ENCODE data around the gene TGM5. TPM values are rescaled to one million over a fixed set of nuclear protein-coding genes. Genes with fewer than 3 reads are reported as not detected.

Gene TGM5
- total RNA-seq, 2 donors from 2014 or later, result not detected

DNA sequence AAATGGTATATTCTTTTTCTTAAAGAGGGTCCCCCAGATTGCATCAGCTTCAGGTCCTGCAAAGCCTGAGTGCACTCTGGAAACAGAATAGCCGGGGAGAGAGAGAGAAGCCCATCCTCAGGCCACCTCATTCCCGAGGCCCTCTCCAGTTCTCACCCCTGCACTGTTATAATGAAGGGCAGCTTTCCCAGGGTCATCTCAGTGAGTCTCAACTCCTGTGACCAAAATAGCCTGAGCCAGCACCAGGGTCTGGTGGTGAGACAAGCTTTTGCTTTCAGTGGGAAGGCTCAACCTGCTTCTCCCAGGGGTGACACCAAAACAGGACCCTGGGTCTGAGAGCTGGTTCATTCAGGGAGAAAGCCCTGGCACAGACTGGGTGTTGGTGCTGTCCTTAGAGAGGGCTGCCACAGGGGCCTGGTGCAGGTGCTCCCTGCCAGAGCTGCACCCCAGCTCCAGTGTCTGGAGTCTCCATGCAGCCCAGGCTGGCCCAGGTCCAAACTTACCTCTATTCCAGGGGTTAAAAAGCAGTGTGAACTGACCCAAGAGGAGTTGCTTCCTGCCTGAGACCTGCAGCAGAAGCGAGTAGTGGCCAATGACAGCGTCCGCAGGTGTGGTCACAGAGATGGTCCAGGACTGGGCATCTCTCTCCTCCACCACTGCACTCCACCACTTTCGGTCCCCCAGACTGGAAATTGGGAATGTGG, 52.0 kb downstream of the TGM5 start:
- no peaks in the 10 kb centered on the region for H3K9me3 Mint-ChIP-seq
- 85 to 86% methylated on average over 4 to 6 of the region's 6 CpGs for WGBS, 2 experiments (ENCODE audit: insufficient coverage in 1 of 2, insufficient read length in 1 of 2)
- no peak overlapping the region for H3K9ac ChIP-seq (ENCODE audit: extremely low read depth, low read length, poor library complexity, severe bottlenecking)
- H3K36me3 Mint-ChIP-seq (ENCODE audit: low read depth), result no peaks in the 10 kb centered on the region
- peaks cover 5% of the 10 kb centered on the region for H3K4me1 Mint-ChIP-seq
- H3K36me3 ChIP-seq (ENCODE audit: control insufficient read depth, insufficient read depth, low read length), result no peaks in the 10 kb centered on the region
- H3K4me3 ChIP-seq (ENCODE audit: low read length), result no peak overlapping the region
- H3K27me3 ChIP-seq (ENCODE audit: control insufficient read depth, insufficient read depth, low read length, poor library complexity, severe bottlenecking), result no peaks in the 10 kb centered on the region
- H3K4me3 Mint-ChIP-seq, result no peak overlapping the region
- TF ChIP-seq, protein P1, sequence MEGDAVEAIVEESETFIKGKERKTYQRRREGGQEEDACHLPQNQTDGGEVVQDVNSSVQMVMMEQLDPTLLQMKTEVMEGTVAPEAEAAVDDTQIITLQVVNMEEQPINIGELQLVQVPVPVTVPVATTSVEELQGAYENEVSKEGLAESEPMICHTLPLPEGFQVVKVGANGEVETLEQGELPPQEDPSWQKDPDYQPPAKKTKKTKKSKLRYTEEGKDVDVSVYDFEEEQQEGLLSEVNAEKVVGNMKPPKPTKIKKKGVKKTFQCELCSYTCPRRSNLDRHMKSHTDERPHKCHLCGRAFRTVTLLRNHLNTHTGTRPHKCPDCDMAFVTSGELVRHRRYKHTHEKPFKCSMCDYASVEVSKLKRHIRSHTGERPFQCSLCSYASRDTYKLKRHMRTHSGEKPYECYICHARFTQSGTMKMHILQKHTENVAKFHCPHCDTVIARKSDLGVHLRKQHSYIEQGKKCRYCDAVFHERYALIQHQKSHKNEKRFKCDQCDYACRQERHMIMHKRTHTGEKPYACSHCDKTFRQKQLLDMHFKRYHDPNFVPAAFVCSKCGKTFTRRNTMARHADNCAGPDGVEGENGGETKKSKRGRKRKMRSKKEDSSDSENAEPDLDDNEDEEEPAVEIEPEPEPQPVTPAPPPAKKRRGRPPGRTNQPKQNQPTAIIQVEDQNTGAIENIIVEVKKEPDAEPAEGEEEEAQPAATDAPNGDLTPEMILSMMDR (conservative IDR thresholded peaks at IDR 0.05), result no peak
- no peaks in the 10 kb centered on the region for H3K27me3 Mint-ChIP-seq (ENCODE audit: insufficient read depth)
- no peaks in the 10 kb centered on the region for H3K9me3 ChIP-seq (ENCODE audit: control insufficient read depth, low read length)
- H3K4me1 ChIP-seq (ENCODE audit: control insufficient read depth, insufficient read depth, low read length), result no peaks in the 10 kb centered on the region
- no peak overlapping the region for H3K27ac ChIP-seq (ENCODE audit: low read depth, low read length)
- DNase-seq, result peak; percentile 21
- no peak overlapping the region for H3K27ac Mint-ChIP-seq

DNA sequence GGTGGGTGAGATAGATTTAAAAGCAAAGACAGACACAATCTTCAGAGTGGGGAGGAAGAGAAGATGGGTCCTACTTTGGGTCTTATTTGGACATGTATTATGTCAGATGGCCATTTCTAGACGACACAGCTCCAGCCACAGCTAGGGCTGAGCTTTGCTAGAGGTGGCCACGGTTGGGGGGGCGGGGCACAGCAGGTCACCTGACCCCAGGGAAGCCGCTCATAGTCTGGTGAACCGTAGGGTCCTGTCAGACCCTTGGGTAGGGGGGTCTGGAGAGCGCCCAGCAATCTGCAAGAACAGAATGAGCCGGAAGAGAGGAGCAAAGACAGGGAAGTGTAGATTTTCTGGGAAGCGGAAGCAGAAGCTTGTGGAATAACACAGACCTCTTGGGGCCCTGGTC, 52.6 kb downstream of the TGM5 start:
- Histone ChIP-seq H3K27me3 (ENCODE audit: control insufficient read depth, insufficient read depth, low read length, poor library complexity, severe bottlenecking) (no peaks in the 10 kb centered on the region), H3K9ac (ENCODE audit: extremely low read depth, low read length, poor library complexity, severe bottlenecking) (no peak overlapping the region), H3K9me3 (ENCODE audit: control insufficient read depth, low read length) (no peaks in the 10 kb centered on the region), H3K4me3 (ENCODE audit: low read length) (no peak overlapping the region), H3K36me3 (ENCODE audit: control insufficient read depth, insufficient read depth, low read length) (no peaks in the 10 kb centered on the region), H3K27ac (ENCODE audit: low read depth, low read length) (no peak overlapping the region), H3K4me1 (ENCODE audit: control insufficient read depth, insufficient read depth, low read length) (no peaks in the 10 kb centered on the region)
- Mint-ChIP-seq H3K36me3 (ENCODE audit: low read depth) (no peaks in the 10 kb centered on the region), H3K27ac (no peak overlapping the region), H3K27me3 (ENCODE audit: insufficient read depth) (no peaks in the 10 kb centered on the region), H3K4me3 (no peak overlapping the region), H3K4me1 (peaks cover 5% of the 10 kb centered on the region), H3K9me3 (no peaks in the 10 kb centered on the region)
- DNase-seq, result peak; percentile 46
- TF ChIP-seq, protein P1 (conservative IDR thresholded peaks at IDR 0.05), result no peak
- 82 to 83% methylated on average over 7 to 8 of the region's 8 CpGs for WGBS, 2 experiments (ENCODE audit: insufficient coverage in 1 of 2, insufficient read length in 1 of 2)

DNA sequence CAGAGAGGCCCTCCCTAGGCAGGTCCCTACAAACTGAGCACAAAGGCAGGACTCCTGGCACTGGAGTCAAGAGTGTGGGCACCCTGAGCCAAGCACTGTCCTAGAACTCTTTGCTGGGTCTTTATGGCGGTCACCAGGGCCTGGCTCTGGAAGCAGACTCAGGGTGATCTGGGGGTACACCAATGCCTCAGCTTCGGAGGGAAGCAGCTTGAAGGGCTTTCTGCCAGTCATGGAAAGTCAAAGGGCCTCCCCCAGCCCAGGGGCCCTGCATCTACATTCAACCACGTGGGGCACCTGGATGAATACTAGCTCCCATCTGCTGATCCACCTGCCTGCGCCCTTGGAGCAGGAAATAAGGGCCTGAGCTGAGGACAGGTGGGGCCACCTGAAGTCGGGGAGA, 53.3 kb downstream of the TGM5 start:
- Mint-ChIP-seq H3K4me1 (no peaks in the 10 kb centered on the region), H3K36me3 (ENCODE audit: low read depth) (no peaks in the 10 kb centered on the region), H3K4me3 (no peak overlapping the region), H3K9me3 (no peaks in the 10 kb centered on the region), H3K27ac (no peak overlapping the region), H3K27me3 (ENCODE audit: insufficient read depth) (peaks cover 3% of the 10 kb centered on the region)
- Histone ChIP-seq H3K4me3 (ENCODE audit: low read length) (no peak overlapping the region), H3K4me1 (ENCODE audit: control insufficient read depth, insufficient read depth, low read length) (no peaks in the 10 kb centered on the region), H3K9ac (ENCODE audit: extremely low read depth, low read length, poor library complexity, severe bottlenecking) (no peak overlapping the region), H3K36me3 (ENCODE audit: control insufficient read depth, insufficient read depth, low read length) (no peaks in the 10 kb centered on the region), H3K9me3 (ENCODE audit: control insufficient read depth, low read length) (no peaks in the 10 kb centered on the region), H3K27me3 (ENCODE audit: control insufficient read depth, insufficient read depth, low read length, poor library complexity, severe bottlenecking) (no peaks in the 10 kb centered on the region), H3K27ac (ENCODE audit: low read depth, low read length) (no peak overlapping the region)
- WGBS, 2 experiments (ENCODE audit: insufficient coverage in 1 of 2, insufficient read length in 1 of 2), result 80 to 93% methylated on average over 4 to 5 of the region's 5 CpGs
- TF ChIP-seq, protein P1 (conservative IDR thresholded peaks at IDR 0.05), result no peak
- DNase-seq, result peak; percentile 33

Data from endodermal cell (in vitro differentiated cells).